CD14-positive monocyte (primary cell): Measurements from ENCODE around the gene SYTL4. TPM values are rescaled to one million over a fixed set of nuclear protein-coding genes. Genes with fewer than 3 reads are reported as not detected.

Experiments
- DNase-seq, 3 donors: peaks; one replicate each; pipeline ENCODE4 v3.0.0-alpha.2; 2011 to 2022
- H2AFZ ChIP-seq: 2 replicates; pipeline ENCODE4 v1.6.0; 2012; ENCODE audit warnings: mild to moderate bottlenecking, low read depth, low read length, inconsistent platforms; ENCODE audit not compliant: insufficient read depth, poor library complexity, severe bottlenecking
- H3K27ac ChIP-seq, 2 donors: 1 replicate in 1 of 2; 2 replicates in 1 of 2; pipeline ENCODE4 v1.5.1; 2012 to 2013; ENCODE audit warnings: low read length in 2 of 2, control low read depth in 1 of 2, inconsistent platforms in 1 of 2, low read depth in 1 of 2, mild to moderate bottlenecking in 1 of 2
- H3K27me3 ChIP-seq, 2 donors: one replicate each; pipeline versions ENCODE4 v1.6.0 to v1.6.1; 2011 to 2013; ENCODE audit warnings: low read length in 2 of 2; ENCODE audit not compliant: control insufficient read depth in 2 of 2, insufficient read depth in 2 of 2
- H3K36me3 ChIP-seq, 2 donors: replicated peaks in 1 of 2; 1 replicate in 1 of 2; 2 replicates in 1 of 2; pipeline versions ENCODE4 v1.5.1 to v1.6.1; 2012 to 2013; ENCODE audit warnings: low read length in 2 of 2, control low read depth in 1 of 2, inconsistent platforms in 1 of 2, mild to moderate bottlenecking in 1 of 2; ENCODE audit not compliant: insufficient read depth in 2 of 2, control insufficient read depth in 1 of 2
- H3K4me1 ChIP-seq, 2 donors: 1 replicate in 1 of 2; 2 replicates in 1 of 2; pipeline versions ENCODE4 v1.5.1 to v1.6.1; 2012 to 2013; ENCODE audit warnings: low read length in 2 of 2, control low read depth in 1 of 2, inconsistent platforms in 1 of 2, mild to moderate bottlenecking in 1 of 2, moderate library complexity in 1 of 2; ENCODE audit not compliant: insufficient read depth in 2 of 2, control insufficient read depth in 1 of 2
- H3K4me2 ChIP-seq: replicated peaks from 2 replicates; pipeline ENCODE3; 2012; ENCODE audit warnings: low read length, moderate library complexity, mild to moderate bottlenecking; ENCODE audit not compliant: poor library complexity, severe bottlenecking; ENCODE audit errors: extremely low read depth
- H3K4me3 ChIP-seq, 3 experiments: fragments of 200-600 bp in 1 of 3; sonication (generic) in 1 of 3; replicated peaks in 1 of 3; 1 replicate in 2 of 3; 2 replicates in 1 of 3; pipeline ENCODE4 v1.5.1; 2011 to 2013; ENCODE audit warnings: low read length in 3 of 3, mild to moderate bottlenecking in 3 of 3, control low read depth in 2 of 3, low read depth in 2 of 3, inconsistent platforms in 1 of 3, moderate library complexity in 1 of 3
- H3K79me2 ChIP-seq: 2 replicates; pipeline ENCODE4 v1.6.0; 2012; ENCODE audit warnings: mild to moderate bottlenecking, control low read depth, inconsistent platforms, low read length, moderate library complexity; ENCODE audit not compliant: insufficient read depth
- H3K9ac ChIP-seq: 2 replicates; pipeline ENCODE4 v1.6.0; 2017; ENCODE audit warnings: low read length, mild to moderate bottlenecking; ENCODE audit not compliant: insufficient read depth, poor library complexity, severe bottlenecking
- H3K9me3 ChIP-seq, 2 donors: replicated peaks in 1 of 2; 1 replicate in 1 of 2; 2 replicates in 1 of 2; pipeline versions ENCODE4 v1.5.1 to v1.6.1; 2012 to 2013; ENCODE audit warnings: low read length in 2 of 2, control low read depth in 1 of 2; ENCODE audit not compliant: control insufficient read depth in 1 of 2, insufficient read depth in 1 of 2
- H4K20me1 ChIP-seq: 2 replicates; pipeline ENCODE4 v1.6.0; 2012; ENCODE audit warnings: mild to moderate bottlenecking, low read length, control low read depth, moderate library complexity; ENCODE audit not compliant: insufficient read depth
- H3K27ac Mint-ChIP-seq, 7 donors: one replicate each; pipeline ENCODE4 v1.8.0; 2020; ENCODE audit warnings: mild to moderate bottlenecking in 7 of 7, mixed read lengths in 7 of 7, moderate library complexity in 6 of 7, inconsistent platforms in 2 of 7
- H3K27me3 Mint-ChIP-seq, 3 donors: one replicate each; pipeline ENCODE4 v1.8.0; 2021 to 2022; ENCODE audit warnings: low read depth in 3 of 3, mild to moderate bottlenecking in 3 of 3, mixed read lengths in 3 of 3, moderate library complexity in 3 of 3, inconsistent platforms in 1 of 3
- H3K36me3 Mint-ChIP-seq, 2 donors: one replicate each; pipeline ENCODE4 v1.8.0; 2020; ENCODE audit warnings: mixed read lengths in 2 of 2, inconsistent platforms in 1 of 2, mild to moderate bottlenecking in 1 of 2
- H3K4me1 Mint-ChIP-seq: one replicate; pipeline ENCODE4 v1.8.0; 2020; ENCODE audit warnings: mild to moderate bottlenecking, mixed read lengths
- H3K4me3 Mint-ChIP-seq, 2 donors: one replicate each; pipeline ENCODE4 v1.8.0; 2020; ENCODE audit warnings: mild to moderate bottlenecking in 2 of 2, mixed read lengths in 2 of 2, moderate library complexity in 1 of 2
- H3K9me3 Mint-ChIP-seq, 7 donors: one replicate each; pipeline ENCODE4 v1.8.0; 2020 to 2022; ENCODE audit warnings: mixed read lengths in 7 of 7, mild to moderate bottlenecking in 6 of 7, moderate library complexity in 6 of 7, inconsistent platforms in 2 of 7
- WGBS: methylation state at CpG from one replicate; pipeline ENCODE4 v1.1.5; 2013; ENCODE audit warnings: missing lambda C conversion rate; ENCODE audit not compliant: insufficient coverage; 5-methylcytosine and 5-hydroxymethylcytosine counted together
- intact Hi-C, 2 donors: fragments of 100-400 bp; cut with micrococcal nuclease; formaldehyde crosslinking; loops; one replicate each; pipeline versions ENCODE4 v1.15.0 to v1.15.1; 2023
- polyA plus RNA-seq, 3 donors: library from polyadenylated mRNA; depleted of rRNA in 1 of 3; unstranded in 2 of 3; stranded (reverse) in 1 of 3; fragments of 300-500 nt in 2 of 3; fragments of >200 nt in 1 of 3; fragmentation: Illumina TruSeq in 2 of 3; gene quantifications; 1 replicate in 2 of 3; 2 replicates in 1 of 3; pipeline ENCODE4 v1.2.3, GENCODE V29; 2012 to 2021
- TF ChIP-seq, protein P1 (sequence below): fragments of 200-600 bp; IDR thresholded peaks from one replicate; pipeline ENCODE4 v1.8.0; 2022; ENCODE audit warnings: antibody characterized with exemption, mild to moderate bottlenecking

SYTL4 gene
- polyA plus RNA-seq, 3 donors: 0.17 TPM; not detected in 2

DNA sequence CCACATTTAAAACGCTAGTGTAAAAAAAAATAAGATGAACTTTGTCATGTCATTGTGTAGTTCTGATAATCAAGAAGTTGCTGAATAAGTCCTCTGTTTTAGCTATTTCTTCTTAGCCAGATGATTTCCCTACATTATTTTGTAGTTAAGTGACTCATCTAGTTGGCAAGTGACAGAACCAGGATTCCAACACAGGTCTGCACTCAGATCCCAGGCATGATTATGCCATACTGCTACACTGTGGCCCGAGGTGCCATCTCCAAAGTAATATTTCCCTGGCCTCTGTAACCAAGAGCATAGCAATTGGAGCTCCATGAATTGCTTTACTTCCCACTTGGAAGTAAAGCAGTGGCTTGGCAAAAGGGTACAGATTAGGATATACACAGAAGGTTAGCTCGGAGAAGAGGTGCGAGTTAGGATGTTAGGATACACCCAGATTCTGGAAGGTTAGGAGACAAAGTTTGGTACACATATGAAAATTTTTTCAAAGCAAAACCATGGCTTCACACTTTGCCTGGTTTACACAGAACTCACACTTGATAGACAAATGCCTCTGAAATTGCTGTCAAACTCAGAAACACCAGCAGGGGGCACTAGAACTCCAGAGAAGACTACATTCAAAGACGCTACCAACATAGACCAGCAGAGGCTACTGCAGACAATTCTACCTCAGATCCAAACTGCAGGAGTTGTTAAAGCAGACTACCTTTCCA, 46.5 kb downstream of the SYTL4 start:
- Mint-ChIP-seq H3K9me3 (peaks cover 0 to 3% (median 0%) of the 10 kb centered on the region in 7 donors), H3K4me3 (no peak overlapping the region), H3K27ac (no peak overlapping the region)

DNA sequence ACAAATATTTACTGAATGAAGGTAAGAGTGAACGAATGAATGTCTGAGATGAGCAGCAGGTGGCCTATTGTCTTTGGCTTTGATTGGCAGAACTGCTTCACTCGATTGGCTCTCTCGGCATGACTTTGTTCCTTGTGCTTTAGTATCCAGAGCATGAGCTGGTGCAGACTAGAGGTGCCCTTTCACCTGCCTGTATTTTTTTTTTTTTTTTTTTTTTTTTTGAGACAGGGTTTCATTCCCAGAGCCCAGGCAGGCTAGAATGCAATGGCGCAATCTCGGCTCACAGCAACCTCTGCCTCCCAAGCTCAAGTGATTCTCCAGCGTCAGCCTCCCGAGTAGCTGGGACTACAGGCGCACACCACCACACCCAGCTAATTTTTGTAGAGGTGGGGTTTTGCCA, 49.0 kb downstream of the SYTL4 start:
- H4K20me1 ChIP-seq: no peaks in the 10 kb centered on the region
- no peaks in the 10 kb centered on the region for H3K36me3 ChIP-seq
- intact Hi-C loops: no loop called here
- no peak overlapping the region for H3K27ac ChIP-seq
- no peak overlapping the region for H3K4me3 ChIP-seq
- WGBS: no CpG with 5 or more reads among the region's 8 CpGs
- no peak for DNase-seq
- no peak overlapping the region for H3K9ac ChIP-seq
- TF ChIP-seq, protein P1, sequence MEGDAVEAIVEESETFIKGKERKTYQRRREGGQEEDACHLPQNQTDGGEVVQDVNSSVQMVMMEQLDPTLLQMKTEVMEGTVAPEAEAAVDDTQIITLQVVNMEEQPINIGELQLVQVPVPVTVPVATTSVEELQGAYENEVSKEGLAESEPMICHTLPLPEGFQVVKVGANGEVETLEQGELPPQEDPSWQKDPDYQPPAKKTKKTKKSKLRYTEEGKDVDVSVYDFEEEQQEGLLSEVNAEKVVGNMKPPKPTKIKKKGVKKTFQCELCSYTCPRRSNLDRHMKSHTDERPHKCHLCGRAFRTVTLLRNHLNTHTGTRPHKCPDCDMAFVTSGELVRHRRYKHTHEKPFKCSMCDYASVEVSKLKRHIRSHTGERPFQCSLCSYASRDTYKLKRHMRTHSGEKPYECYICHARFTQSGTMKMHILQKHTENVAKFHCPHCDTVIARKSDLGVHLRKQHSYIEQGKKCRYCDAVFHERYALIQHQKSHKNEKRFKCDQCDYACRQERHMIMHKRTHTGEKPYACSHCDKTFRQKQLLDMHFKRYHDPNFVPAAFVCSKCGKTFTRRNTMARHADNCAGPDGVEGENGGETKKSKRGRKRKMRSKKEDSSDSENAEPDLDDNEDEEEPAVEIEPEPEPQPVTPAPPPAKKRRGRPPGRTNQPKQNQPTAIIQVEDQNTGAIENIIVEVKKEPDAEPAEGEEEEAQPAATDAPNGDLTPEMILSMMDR: no peak
- no peak overlapping the region for H3K4me2 ChIP-seq
- H3K27ac Mint-ChIP-seq: no peak overlapping the region
- peaks cover 3% of the 10 kb centered on the region in 2 donors for H3K27me3 ChIP-seq
- peaks cover 3% of the 10 kb centered on the region for H3K4me1 Mint-ChIP-seq
- H3K4me3 Mint-ChIP-seq: no peak overlapping the region
- no peaks in the 10 kb centered on the region for H3K79me2 ChIP-seq
- H3K9me3 ChIP-seq: no peaks in the 10 kb centered on the region
- peaks cover 0 to 20% (median 9%) of the 10 kb centered on the region in 3 donors for H3K27me3 Mint-ChIP-seq
- H3K4me1 ChIP-seq: no peaks in the 10 kb centered on the region
- H2AFZ ChIP-seq: no peak overlapping the region
- no peaks in the 10 kb centered on the region for H3K9me3 Mint-ChIP-seq
- no peaks in the 10 kb centered on the region for H3K36me3 Mint-ChIP-seq

More for the DNA sequence above, 46.5 kb downstream of the SYTL4 start:
- no peaks in the 10 kb centered on the region for H3K36me3 ChIP-seq
- TF ChIP-seq, protein P1: peak; percentile 70
- no peaks in the 10 kb centered on the region for H4K20me1 ChIP-seq
- H2AFZ ChIP-seq: no peak overlapping the region
- Mint-ChIP-seq H3K27me3 (peaks cover 0 to 16% (median 2%) of the 10 kb centered on the region in 3 donors), H3K36me3 (no peaks in the 10 kb centered on the region), H3K4me1 (peaks cover 3% of the 10 kb centered on the region)
- H3K4me3 ChIP-seq: no peak overlapping the region
- H3K9me3 ChIP-seq: no peaks in the 10 kb centered on the region
- intact Hi-C loops: loop anchor here in 1 of 2 donors (5.0 kb wide), 1 partner anchor 82 kb away; no protein-coding TSS in a partner anchor
- no CpG with 5 or more reads among the region's 5 CpGs for WGBS
- H3K9ac ChIP-seq: no peak overlapping the region
- no peak overlapping the region for H3K4me2 ChIP-seq
- no peaks in the 10 kb centered on the region for H3K79me2 ChIP-seq
- peak; percentile 42 to 44 (median 42) for DNase-seq
- H3K4me1 ChIP-seq: no peaks in the 10 kb centered on the region
- no peaks in the 10 kb centered on the region for H3K27me3 ChIP-seq
- H3K27ac ChIP-seq: no peak overlapping the region
